DOHH2 (cell line): ENCODE measurements around the gene SLC22A4.

ENCODE experiments used
- H3F3A ChIP-seq: fragments of 200-600 bp; sonication (generic), shearing (Covaris generic); 2 replicates; pipeline ENCODE4 v1.6.0; 2016; ENCODE audit warnings: antibody characterized with exemption, mild to moderate bottlenecking; ENCODE audit not compliant: control insufficient read depth, insufficient read depth
- H3K27ac ChIP-seq: fragments of 200-600 bp; sonication (generic); 2 replicates; pipeline ENCODE4 v1.5.1; 2014; ENCODE audit warnings: low read depth, mild to moderate bottlenecking, low read length, moderate library complexity
- H3K27me3 ChIP-seq: fragments of 200-600 bp; sonication (generic); 2 replicates; pipeline ENCODE4 v1.6.1; 2014; ENCODE audit warnings: mild to moderate bottlenecking, low read length, mixed read lengths; ENCODE audit not compliant: control insufficient read depth
- H3K36me3 ChIP-seq: fragments of 200-600 bp; sonication (generic); 2 replicates; pipeline ENCODE4 v1.6.1; 2014; ENCODE audit warnings: mild to moderate bottlenecking, low read length, moderate library complexity, mixed read lengths; ENCODE audit not compliant: control insufficient read depth
- H3K4me1 ChIP-seq: fragments of 200-600 bp; sonication (generic); 2 replicates; pipeline ENCODE4 v1.6.1; 2014; ENCODE audit warnings: mild to moderate bottlenecking, low read length, mixed read lengths; ENCODE audit not compliant: control insufficient read depth
- H3K4me2 ChIP-seq: fragments of 200-600 bp; sonication (generic); 2 replicates; pipeline ENCODE4 v1.6.0; 2014; ENCODE audit warnings: mild to moderate bottlenecking, low read length, moderate library complexity
- H3K4me3 ChIP-seq: fragments of 200-600 bp; sonication (generic); 2 replicates; pipeline ENCODE4 v1.5.1; 2014; ENCODE audit warnings: mild to moderate bottlenecking, low read length, mixed read lengths
- H3K79me2 ChIP-seq: fragments of 200-600 bp; sonication (generic); 2 replicates; pipeline ENCODE4 v1.6.1; 2014; ENCODE audit warnings: mild to moderate bottlenecking, low read length, mixed read lengths; ENCODE audit not compliant: control insufficient read depth
- H3K9me2 ChIP-seq: fragments of 200-600 bp; sonication (generic); replicated peaks from 2 replicates; pipeline ENCODE4 v1.6.1; 2014; ENCODE audit warnings: mild to moderate bottlenecking, low read length, mixed read lengths; ENCODE audit not compliant: control insufficient read depth
- H3K9me3 ChIP-seq: fragments of 200-600 bp; sonication (generic); 2 replicates; pipeline ENCODE4 v1.6.1; 2014; ENCODE audit warnings: antibody characterized with exemption, low read length, mixed read lengths; ENCODE audit not compliant: control insufficient read depth, insufficient read depth
- H4K20me1 ChIP-seq: fragments of 200-600 bp; sonication (generic); 2 replicates; pipeline ENCODE4 v1.6.0; 2014; ENCODE audit warnings: low read depth, mild to moderate bottlenecking, antibody characterized with exemption, low read length, moderate library complexity; ENCODE audit not compliant: control insufficient read depth, insufficient read depth
- CTCF ChIP-seq: fragments of 200-600 bp; sonication (generic); IDR thresholded peaks from one replicate; pipeline ENCODE4 v1.5.1; 2014; ENCODE audit warnings: antibody characterized with exemption, mild to moderate bottlenecking, low read depth, low read length; ENCODE audit not compliant: poor library complexity, severe bottlenecking
- EZH2phosphoT487 ChIP-seq: fragments of 200-600 bp; sonication (generic); IDR thresholded peaks from 2 replicates; pipeline ENCODE4 v1.6.1; 2017; ENCODE audit warnings: borderline replicate concordance, mild to moderate bottlenecking, antibody characterized with exemption, low read length, moderate library complexity, mixed read lengths

Gene SLC22A4

GRCh38 chr5:132261881-132262845, 32.0 kb upstream of the SLC22A4 start:
- peaks cover 11% of the 10 kb centered on the region for H3K27me3 ChIP-seq
- no peak overlapping the region for H3K4me3 ChIP-seq
- H3K4me2 ChIP-seq: no peak overlapping the region
- no peaks in the 10 kb centered on the region for H3K36me3 ChIP-seq
- H3F3A ChIP-seq: no peaks in the 10 kb centered on the region
- H3K4me1 ChIP-seq: no peaks in the 10 kb centered on the region
- H3K9me3 ChIP-seq: no peaks in the 10 kb centered on the region
- no peak overlapping the region for H3K27ac ChIP-seq
- TF ChIP-seq EZH2phosphoT487: no peak
- no peak for TF ChIP-seq CTCF
- no peaks in the 10 kb centered on the region for H4K20me1 ChIP-seq
- H3K9me2 ChIP-seq: no peaks in the 10 kb centered on the region
- no peaks in the 10 kb centered on the region for H3K79me2 ChIP-seq

- Histone ChIP-seq H3K36me3 (no peaks in the 10 kb centered on the region), H3K27me3 (peaks cover 11% of the 10 kb centered on the region), H3K9me3 (no peaks in the 10 kb centered on the region), H3K4me2 (no peak overlapping the region), H3K9me2 (no peaks in the 10 kb centered on the region), H3F3A (no peaks in the 10 kb centered on the region), H3K4me3 (no peak overlapping the region), H3K79me2 (no peaks in the 10 kb centered on the region), H4K20me1 (no peaks in the 10 kb centered on the region), H3K27ac (no peak overlapping the region), H3K4me1 (no peaks in the 10 kb centered on the region)
- TF ChIP-seq EZH2phosphoT487 (no peak), CTCF (no peak)
Measured at GRCh38 chr5:132262882-132263547, 31.2 kb upstream of the SLC22A4 start.

- no peaks in the 10 kb centered on the region for H3K4me1 ChIP-seq
- H3F3A ChIP-seq: no peaks in the 10 kb centered on the region
- no peak overlapping the region for H3K4me2 ChIP-seq
- no peaks in the 10 kb centered on the region for H3K9me2 ChIP-seq
- no peaks in the 10 kb centered on the region for H3K79me2 ChIP-seq
- H4K20me1 ChIP-seq: no peaks in the 10 kb centered on the region
- TF ChIP-seq CTCF: no peak
- no peak for TF ChIP-seq EZH2phosphoT487
- no peaks in the 10 kb centered on the region for H3K36me3 ChIP-seq
- H3K4me3 ChIP-seq: no peak overlapping the region
- no peaks in the 10 kb centered on the region for H3K9me3 ChIP-seq
- H3K27ac ChIP-seq: no peak overlapping the region
- H3K27me3 ChIP-seq: peaks cover 11% of the 10 kb centered on the region
Measured at GRCh38 chr5:132263548-132264261, 30.5 kb upstream of the SLC22A4 start.
